Prostate gland (tissue), 2 donors: ENCODE measurements around the gene DNAJB13.

Experiments used
- CTCF ChIP-seq, 4 experiments: fragments of 200-600 bp in 2 of 4; fragments of 450-650 bp in 2 of 4; sonication (generic) in 2 of 4; IDR thresholded peaks; 1 replicate in 3 of 4; 2 replicates in 1 of 4; pipeline ENCODE4 v1.5.1; 2016 to 2019; ENCODE audit warnings: antibody characterized with exemption in 4 of 4, mild to moderate bottlenecking in 2 of 4, moderate library complexity in 2 of 4
- POLR2A ChIP-seq: fragments of 450-650 bp; IDR thresholded peaks from one replicate; pipeline ENCODE4 v1.6.1; 2016; ENCODE audit warnings: antibody characterized with exemption, mild to moderate bottlenecking
- POLR2AphosphoS5 ChIP-seq: sonication (generic); formaldehyde crosslinking; IDR thresholded peaks from one replicate; pipeline ENCODE4 v1.6.1; 2017; ENCODE audit warnings: antibody characterized with exemption

GRCh38 chr11:73913472-73913871 is 37.4 kb upstream of the DNAJB13 start:
- TF ChIP-seq CTCF (IDR thresholded peaks at IDR 0.05): no peak
- TF ChIP-seq POLR2A: no peak
- no peak for TF ChIP-seq POLR2AphosphoS5
